ENCODE results near the gene CDAN1.

CDAN1 gene

GRCh38 chr15:42730536-42730935 lies 6.4 kb downstream of the CDAN1 start:
- POLR2A ChIA-PET = no interaction called here
- DNase-seq (ENCODE audit: low read depth, low spot score) = no peak
- H3K4me3 ChIP-seq (ENCODE audit: low read depth, low read length) = no peak overlapping the region
- TF ChIP-seq CTCF (IDR thresholded peaks at IDR 0.05; ENCODE audit: insufficient read depth, low read length, missing control alignments) = no peak
- CTCF ChIA-PET = interaction anchor here (1.2 kb wide), 1 partner anchor 14 kb away, joined by 4 read pairs; no protein-coding TSS in a partner anchor

GRCh38 chr15:42730135-42730534 lies 6.8 kb downstream of the CDAN1 start:
- DNase-seq (ENCODE audit: low read depth, low spot score) = no peak
- no peak overlapping the region for H3K4me3 ChIP-seq (ENCODE audit: low read depth, low read length)
- POLR2A ChIA-PET = no interaction called here
- CTCF ChIA-PET = no interaction called here
- TF ChIP-seq CTCF (IDR thresholded peaks at IDR 0.05; ENCODE audit: insufficient read depth, low read length, missing control alignments) = no peak

- POLR2A ChIA-PET = no interaction called here
- H3K4me3 ChIP-seq (ENCODE audit: low read depth, low read length) = no peak overlapping the region
- TF ChIP-seq CTCF (IDR thresholded peaks at IDR 0.05; ENCODE audit: insufficient read depth, low read length, missing control alignments) = no peak
- CTCF ChIA-PET = interaction anchor here (0.8 kb wide), 1 partner anchor 11 kb away, joined by 3 read pairs; no protein-coding TSS in a partner anchor
- no peak for DNase-seq (ENCODE audit: low read depth, low spot score)
Observed at GRCh38 chr15:42729409-42729808, 7.5 kb downstream of the CDAN1 start.

- no peak for DNase-seq (ENCODE audit: low read depth, low spot score)
- no peak overlapping the region for H3K4me3 ChIP-seq (ENCODE audit: low read depth, low read length)
- CTCF ChIA-PET = interaction anchor here (0.8 kb wide), 1 partner anchor 11 kb away, joined by 3 read pairs; no protein-coding TSS in a partner anchor
- POLR2A ChIA-PET = no interaction called here
- TF ChIP-seq CTCF (IDR thresholded peaks at IDR 0.05; ENCODE audit: insufficient read depth, low read length, missing control alignments) = no peak
Observed at GRCh38 chr15:42728972-42729371, 8.0 kb downstream of the CDAN1 start.

- ChIA-PET CTCF (no interaction called here), POLR2A (no interaction called here)
- no peak for DNase-seq (ENCODE audit: low read depth, low spot score)
- H3K4me3 ChIP-seq (ENCODE audit: low read depth, low read length) = no peak overlapping the region
- no peak for TF ChIP-seq CTCF (IDR thresholded peaks at IDR 0.05; ENCODE audit: insufficient read depth, low read length, missing control alignments)
Observed at GRCh38 chr15:42728560-42728959, 8.4 kb downstream of the CDAN1 start.

GRCh38 chr15:42727750-42728381 lies 9.1 kb downstream of the CDAN1 start:
- no peak overlapping the region for H3K4me3 ChIP-seq (ENCODE audit: low read depth, low read length)
- ChIA-PET CTCF (interaction anchor here (2.9 kb wide), 1 partner anchor 199 kb away, joined by 12 read pairs; no protein-coding TSS in a partner anchor), POLR2A (no interaction called here)
- no peak for TF ChIP-seq CTCF (IDR thresholded peaks at IDR 0.05; ENCODE audit: insufficient read depth, low read length, missing control alignments)
- no peak for DNase-seq (ENCODE audit: low read depth, low spot score)
